ENCODE results near the gene CCDC88B.

Gene CCDC88B

GRCh38 chr11:64361659-64362058 is 21.7 kb downstream of the CCDC88B start:
- H3K4me3 ChIP-seq (ENCODE audit: low read depth, low read length): no peak overlapping the region
- DNase-seq (ENCODE audit: low read depth): no peak
- TF ChIP-seq, protein P1, sequence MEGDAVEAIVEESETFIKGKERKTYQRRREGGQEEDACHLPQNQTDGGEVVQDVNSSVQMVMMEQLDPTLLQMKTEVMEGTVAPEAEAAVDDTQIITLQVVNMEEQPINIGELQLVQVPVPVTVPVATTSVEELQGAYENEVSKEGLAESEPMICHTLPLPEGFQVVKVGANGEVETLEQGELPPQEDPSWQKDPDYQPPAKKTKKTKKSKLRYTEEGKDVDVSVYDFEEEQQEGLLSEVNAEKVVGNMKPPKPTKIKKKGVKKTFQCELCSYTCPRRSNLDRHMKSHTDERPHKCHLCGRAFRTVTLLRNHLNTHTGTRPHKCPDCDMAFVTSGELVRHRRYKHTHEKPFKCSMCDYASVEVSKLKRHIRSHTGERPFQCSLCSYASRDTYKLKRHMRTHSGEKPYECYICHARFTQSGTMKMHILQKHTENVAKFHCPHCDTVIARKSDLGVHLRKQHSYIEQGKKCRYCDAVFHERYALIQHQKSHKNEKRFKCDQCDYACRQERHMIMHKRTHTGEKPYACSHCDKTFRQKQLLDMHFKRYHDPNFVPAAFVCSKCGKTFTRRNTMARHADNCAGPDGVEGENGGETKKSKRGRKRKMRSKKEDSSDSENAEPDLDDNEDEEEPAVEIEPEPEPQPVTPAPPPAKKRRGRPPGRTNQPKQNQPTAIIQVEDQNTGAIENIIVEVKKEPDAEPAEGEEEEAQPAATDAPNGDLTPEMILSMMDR (IDR thresholded peaks at IDR 0.05; ENCODE audit: control insufficient read depth, extremely low read depth, insufficient read depth): no peak

GRCh38 chr11:64362339-64362738 is 22.3 kb downstream of the CCDC88B start:
- DNase-seq (ENCODE audit: low read depth): no peak
- H3K4me3 ChIP-seq (ENCODE audit: low read depth, low read length): no peak overlapping the region
- TF ChIP-seq, protein P1 (IDR thresholded peaks at IDR 0.05; ENCODE audit: control insufficient read depth, extremely low read depth, insufficient read depth): no peak

- DNase-seq (ENCODE audit: low read depth): no peak
- H3K4me3 ChIP-seq (ENCODE audit: low read depth, low read length): no peak overlapping the region
- TF ChIP-seq, protein P1 (IDR thresholded peaks at IDR 0.05; ENCODE audit: control insufficient read depth, extremely low read depth, insufficient read depth): no peak
Observed at GRCh38 chr11:64364435-64364834, 24.4 kb downstream of the CCDC88B start.

GRCh38 chr11:64364911-64365310 is 24.9 kb downstream of the CCDC88B start:
- DNase-seq (ENCODE audit: low read depth): no peak
- TF ChIP-seq, protein P1 (IDR thresholded peaks at IDR 0.05; ENCODE audit: control insufficient read depth, extremely low read depth, insufficient read depth): no peak
- H3K4me3 ChIP-seq (ENCODE audit: low read depth, low read length): no peak overlapping the region

GRCh38 chr11:64366751-64367150 is 26.7 kb downstream of the CCDC88B start:
- no peak overlapping the region for H3K4me3 ChIP-seq (ENCODE audit: low read depth, low read length)
- TF ChIP-seq, protein P1 (IDR thresholded peaks at IDR 0.05; ENCODE audit: control insufficient read depth, extremely low read depth, insufficient read depth): no peak
- DNase-seq (ENCODE audit: low read depth): no peak

DNA sequence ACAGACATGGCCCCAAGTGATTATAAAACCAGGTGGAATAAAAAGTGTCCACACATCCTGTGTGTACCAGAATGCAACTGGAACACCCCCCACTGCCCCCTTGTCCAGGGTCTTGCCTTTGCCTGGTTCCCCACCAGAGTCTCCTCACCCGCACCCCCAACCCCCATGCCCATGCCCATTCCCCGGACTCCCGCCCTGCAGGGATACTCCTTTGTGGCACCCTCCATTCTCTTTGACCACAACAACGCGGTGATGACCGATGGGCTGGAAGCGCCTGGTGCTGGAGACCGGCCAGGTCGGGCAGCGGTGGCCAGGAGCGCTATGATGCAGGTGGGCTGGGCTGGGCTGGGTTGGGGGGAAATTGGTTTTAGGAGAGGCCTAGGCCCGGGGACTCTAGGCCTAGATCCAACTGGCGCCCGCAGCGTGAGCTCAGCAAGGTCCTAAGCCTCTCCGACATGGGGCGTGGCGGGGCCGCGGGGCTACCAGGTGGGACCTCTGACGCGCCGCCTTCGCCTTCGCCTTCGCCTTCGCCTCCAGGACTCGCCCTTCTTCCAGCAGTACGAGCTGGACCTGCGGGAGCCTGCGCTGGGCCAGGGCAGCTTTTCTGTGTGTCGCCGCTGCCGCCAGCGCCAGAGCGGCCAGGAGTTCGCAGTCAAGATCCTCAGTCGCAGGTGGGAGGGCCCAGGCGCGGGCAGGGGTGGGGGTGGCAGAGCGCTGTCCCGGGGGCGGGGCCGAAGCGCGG is 28.1 kb downstream of the CCDC88B start:
- no peak for DNase-seq (ENCODE audit: low read depth)
- no peak overlapping the region for H3K4me3 ChIP-seq (ENCODE audit: low read depth, low read length)
- TF ChIP-seq, protein P1 (IDR thresholded peaks at IDR 0.05; ENCODE audit: control insufficient read depth, extremely low read depth, insufficient read depth): no peak

DNA sequence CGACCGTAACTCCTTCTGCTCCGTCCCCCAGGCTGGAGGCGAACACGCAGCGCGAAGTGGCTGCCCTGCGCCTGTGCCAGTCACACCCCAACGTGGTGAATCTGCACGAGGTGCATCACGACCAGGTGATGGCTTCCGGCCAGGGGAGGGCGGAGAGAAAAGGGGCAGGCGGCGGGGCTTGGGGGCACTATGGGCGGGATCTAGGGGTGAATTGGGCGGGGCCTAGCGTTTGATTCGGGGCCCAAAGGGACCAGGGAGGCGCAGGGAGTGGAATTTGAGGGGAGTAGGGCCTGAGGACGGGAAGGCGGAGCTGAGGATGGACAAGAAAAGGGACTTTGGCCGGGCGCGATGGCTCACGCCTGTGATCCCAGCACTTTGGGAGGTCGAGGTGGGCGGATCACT is 28.7 kb downstream of the CCDC88B start:
- no peak for DNase-seq (ENCODE audit: low read depth)
- TF ChIP-seq, protein P1 (IDR thresholded peaks at IDR 0.05; ENCODE audit: control insufficient read depth, extremely low read depth, insufficient read depth): no peak
- H3K4me3 ChIP-seq (ENCODE audit: low read depth, low read length): no peak overlapping the region
